Superior temporal gyrus (tissue), 1 donor: ENCODE data around the gene NRF1.
"Not testable (repeated sequence)": the region's sequence is repeated elsewhere in the genome, so short reads cannot be mapped to it uniquely, and the experiment has no call there.

Source experiments
- DNase-seq: peaks from one replicate; pipeline ENCODE4 v3.0.0-alpha.2; 2016; ENCODE audit errors: extremely low spot score

Gene NRF1

DNA sequence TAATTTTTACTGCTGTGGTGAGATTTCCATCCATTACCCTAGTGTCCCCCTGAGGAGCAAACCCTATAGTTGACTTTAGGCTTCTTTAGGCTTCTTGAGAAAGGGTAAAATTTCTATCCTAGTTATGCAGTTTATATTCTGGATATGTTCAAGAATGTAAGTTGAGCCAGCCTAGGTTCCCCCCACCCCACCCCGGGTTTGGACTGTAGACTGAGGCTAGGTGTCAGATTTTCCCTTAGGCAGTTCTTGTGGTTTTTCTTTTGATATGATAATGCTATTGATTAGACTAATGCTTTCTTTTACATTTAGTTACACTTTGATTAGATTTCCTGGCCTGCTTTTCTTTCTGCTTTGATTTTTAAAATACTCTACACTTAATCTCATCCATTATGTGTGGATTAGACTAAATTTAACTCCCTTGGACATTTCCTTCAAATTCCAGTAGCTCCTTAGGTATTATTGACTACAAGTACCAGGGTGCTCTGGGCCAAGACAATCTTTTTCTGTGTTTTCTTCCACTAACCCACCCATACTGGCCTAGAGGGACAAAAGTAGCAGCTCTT, 37.7 kb downstream of the NRF1 start:
- no peak for DNase-seq

DNA sequence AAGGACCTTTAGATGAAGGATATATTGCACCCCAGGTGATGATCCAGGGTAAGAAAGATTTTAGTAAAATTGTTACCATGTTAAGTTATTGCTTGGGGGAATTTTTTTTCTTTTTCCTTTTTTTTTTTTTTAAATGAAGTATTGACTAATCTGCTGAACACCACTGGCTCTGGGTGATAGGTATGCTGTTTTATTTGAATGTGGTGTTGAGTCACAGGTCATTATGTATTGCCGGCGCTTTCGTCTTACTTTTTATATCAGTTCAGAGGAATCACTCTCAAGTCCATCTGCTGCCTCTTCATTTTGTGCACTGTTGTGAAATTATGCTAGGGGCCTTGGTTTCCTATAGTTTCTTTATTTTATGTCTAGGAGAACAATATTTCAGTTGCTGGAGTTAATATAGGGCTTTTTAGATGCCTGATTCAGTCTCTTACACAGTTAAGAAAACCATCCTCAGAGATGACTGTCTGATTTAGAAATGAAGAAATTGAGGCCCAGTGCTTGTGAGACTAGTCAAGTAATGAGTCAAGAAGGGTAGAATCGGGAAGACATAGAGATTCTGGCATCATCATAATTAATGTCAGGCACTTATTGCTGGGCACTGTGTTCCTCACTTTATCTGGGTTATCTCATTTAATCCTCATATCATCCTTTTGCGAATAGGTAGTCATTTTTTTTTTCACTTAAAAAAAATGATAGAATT, 38.7 kb downstream of the NRF1 start:
- no peak for DNase-seq

- DNase-seq = no peak
Measured at GRCh38 chr7:129652914-129653313, 41.4 kb downstream of the NRF1 start.

- no peak for DNase-seq
Measured at GRCh38 chr7:129655811-129656210, 44.3 kb downstream of the NRF1 start.

GRCh38 chr7:129657363-129657762, 45.8 kb downstream of the NRF1 start:
- DNase-seq = no peak

DNA sequence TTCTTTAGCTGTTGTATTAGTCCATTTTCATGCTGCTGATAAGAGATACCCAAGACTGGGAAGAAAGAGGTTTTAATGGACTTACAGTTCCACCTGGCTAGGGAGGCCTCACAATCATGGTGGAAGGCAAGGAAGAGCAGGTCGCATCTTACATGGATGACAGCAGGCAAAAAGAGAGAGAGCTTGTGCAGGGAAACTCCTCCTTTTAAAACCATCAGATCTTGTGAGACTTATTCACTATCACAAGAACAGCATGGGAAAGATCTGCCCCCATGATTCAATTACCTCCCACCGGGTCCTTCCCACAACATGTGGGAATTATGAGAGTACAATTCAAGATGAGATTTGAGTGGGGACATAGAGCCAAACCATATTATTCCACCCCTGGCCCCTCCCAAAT, 48.4 kb downstream of the NRF1 start:
- not testable (repeated sequence) for DNase-seq

GRCh38 chr7:129661645-129662182, 50.2 kb downstream of the NRF1 start:
- no peak for DNase-seq

DNA sequence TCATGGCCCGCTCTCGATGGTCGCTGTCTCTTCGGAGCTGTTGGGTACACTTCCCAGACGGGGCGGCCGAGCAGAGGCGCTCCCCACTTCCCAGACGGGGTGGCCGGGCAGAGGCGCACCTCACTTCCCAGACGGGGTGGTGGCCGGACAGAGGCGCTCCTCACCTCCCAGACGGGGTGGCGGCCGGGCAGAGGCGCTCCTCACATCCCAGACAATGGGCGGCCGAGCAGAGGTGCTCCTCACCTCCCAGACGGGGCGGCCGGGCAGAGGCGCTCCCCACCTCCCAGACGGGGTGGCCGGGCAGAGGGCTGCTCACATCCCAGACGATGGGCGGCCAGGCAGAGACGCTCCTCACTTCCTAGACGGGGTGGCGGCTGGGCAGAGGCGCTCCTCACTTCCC, 51.7 kb downstream of the NRF1 start:
- not testable (repeated sequence) for DNase-seq

DNA sequence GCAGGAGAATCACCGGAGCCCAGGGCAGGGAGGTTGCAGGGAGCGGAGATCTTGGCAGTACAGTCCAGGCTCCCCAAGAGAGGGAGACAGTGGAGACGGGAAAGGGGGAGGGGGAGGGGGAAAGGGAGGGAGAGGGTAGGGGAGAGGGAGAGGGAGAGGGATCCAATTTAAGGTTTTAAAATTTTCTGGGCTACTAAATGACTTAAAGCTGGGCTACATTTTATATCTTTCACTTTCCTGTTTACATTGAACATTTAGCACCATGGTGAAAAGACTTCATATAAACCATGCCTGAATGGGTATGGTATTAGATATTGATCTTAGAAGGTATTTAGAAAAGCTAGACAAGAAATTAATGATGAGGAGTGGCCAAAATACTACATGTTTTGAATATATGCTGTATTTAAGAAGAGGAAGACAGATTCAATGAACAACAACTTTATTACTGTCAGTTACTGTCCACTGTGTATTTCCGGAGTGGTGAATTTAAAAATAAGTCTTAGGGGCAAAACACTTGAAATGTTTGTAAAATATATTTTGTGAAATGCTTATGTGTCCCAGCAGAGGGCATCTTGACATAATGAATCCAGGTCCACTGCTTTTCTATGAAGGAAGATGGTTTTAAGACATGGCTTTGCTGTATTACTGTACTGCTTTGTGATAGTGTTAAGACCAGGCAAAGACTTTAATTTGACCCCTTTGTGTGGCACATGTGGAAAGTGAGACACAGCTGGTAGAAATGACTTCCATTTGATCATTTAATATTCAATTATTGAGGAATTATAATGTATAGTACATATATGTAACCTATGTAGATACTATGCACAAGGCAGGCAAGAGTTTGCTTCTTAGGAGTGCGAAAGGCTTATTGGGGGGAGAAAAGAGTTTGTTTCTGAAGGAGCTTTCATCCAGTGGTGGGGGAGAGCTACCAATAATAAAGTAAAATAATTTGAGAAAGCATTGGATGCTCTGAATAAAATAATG, 52.8 kb downstream of the NRF1 start:
- peak; percentile 75 for DNase-seq

DNA sequence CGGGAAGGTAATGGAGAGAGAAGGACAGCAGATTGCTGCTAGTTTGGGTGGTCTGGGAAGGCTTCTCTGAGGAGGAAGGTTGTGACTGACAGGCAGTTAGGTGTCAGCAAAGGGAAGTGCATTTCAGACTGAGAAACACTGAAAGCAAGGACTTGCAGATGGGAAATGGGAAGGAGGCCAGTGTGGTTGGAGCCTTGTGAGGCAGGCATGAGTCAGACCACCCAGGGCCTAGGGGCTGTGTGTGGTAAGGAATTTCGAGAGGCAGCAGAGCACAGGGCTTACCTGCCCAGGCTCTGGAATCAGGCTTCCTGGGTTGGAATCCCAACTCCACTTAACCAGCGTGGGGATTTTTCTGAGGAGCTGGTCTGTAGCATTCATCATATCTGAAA, 53.5 kb downstream of the NRF1 start:
- DNase-seq = no peak

- no peak for DNase-seq
Measured at GRCh38 chr7:129667116-129667515, 55.6 kb downstream of the NRF1 start.

GRCh38 chr7:129667551-129667950, 56.0 kb downstream of the NRF1 start:
- no peak for DNase-seq

DNA sequence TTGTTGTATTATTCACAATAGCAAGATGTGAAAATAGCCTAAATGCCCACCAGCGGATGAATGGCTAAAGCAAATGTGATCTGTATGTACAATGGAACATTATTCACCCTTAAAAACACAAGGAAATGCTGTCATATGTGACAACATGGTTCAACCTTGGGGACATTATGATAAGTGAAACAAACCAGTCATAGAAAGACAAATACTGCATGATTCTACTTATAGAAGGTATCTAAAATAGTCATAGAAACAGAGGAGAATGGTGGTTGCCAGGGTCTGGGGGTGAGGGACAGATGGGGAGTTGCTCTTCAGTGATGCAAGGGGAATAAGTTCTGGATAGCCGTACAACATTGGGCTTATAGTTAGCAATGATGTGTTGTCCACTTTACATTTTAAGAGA, 58.4 kb downstream of the NRF1 start:
- no peak for DNase-seq

DNA sequence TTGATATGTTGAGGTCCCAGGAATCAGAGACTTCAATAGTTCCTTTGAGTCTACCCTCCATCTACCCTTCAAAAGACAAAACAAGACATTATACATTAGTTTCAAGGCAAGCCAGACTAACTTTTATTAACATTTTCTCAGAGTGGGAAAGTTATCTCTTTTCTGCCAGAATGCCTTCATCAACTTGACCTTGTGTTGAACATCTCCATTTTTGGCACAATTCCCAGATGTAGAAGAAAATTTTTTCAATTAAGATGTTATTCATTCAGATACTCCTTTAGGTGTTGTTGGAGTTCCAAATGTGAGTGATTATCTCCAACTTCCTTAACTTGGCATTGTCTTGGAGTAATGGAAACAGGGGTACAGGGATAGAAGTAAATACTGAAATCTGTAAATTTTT, 59.1 kb downstream of the NRF1 start:
- DNase-seq = no peak

DNA sequence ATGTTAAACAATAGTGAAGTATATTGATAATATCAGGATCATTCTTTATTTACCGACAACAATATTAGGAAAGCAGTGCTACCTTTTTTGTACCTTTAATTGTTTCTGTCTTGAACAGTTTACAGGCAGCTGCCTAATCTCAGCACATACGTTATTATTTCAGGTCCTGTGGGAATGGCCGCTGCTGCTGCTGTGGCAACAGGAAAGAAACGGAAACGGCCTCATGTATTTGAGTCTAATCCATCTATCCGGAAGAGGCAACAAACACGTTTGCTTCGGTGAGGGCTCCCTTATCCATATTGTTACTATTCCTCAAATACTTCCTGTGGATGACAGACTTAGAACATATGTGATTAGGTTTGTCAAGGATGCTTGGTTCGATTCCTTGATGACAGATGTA, 59.7 kb downstream of the NRF1 start:
- no peak for DNase-seq

DNA sequence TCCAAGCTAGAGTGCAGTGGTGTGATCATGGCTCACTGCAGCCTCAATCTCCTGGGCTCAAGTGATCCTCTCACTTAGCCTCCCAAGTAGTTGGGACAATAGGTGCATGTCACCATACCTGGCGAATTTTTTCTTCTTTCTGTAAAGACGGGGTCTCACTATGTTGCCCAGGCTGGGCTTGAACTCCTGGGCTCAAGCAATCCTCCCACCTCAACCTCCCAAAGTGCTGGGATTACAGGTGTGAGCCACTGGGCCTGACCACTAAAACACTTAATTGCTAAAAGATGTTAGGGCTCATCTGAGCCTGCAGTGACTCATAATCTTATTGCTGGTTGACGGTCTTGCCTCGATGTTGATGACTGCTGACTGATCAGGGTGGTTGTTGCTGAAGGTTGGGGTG, 63.0 kb downstream of the NRF1 start:
- DNase-seq = not testable (repeated sequence)

- DNase-seq = no peak
Measured at GRCh38 chr7:129675521-129675920, 64.0 kb downstream of the NRF1 start.

- DNase-seq = no peak
Measured at GRCh38 chr7:129676017-129676897, 64.7 kb downstream of the NRF1 start.

DNA sequence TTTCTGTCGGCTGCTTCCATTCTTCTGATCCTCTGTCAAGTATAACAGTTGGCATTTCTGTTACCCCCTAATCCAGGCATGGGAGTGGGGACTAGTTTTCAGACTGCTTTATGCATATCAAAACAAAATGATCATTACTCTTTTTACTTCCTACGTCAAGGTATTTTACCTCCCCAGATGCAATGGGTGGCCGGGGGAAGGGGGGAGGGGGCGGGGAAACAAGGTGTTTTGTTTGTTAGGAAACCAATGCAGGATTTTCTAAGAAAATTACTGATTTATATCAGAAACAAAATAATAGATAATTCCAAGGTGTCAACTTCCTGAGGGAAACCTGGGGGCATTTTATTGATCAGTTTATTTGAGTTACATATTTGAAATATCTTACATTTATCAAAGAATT, 66.3 kb downstream of the NRF1 start:
- no peak for DNase-seq

- DNase-seq = no peak
Measured at GRCh38 chr7:129678606-129679005, 67.1 kb downstream of the NRF1 start.

GRCh38 chr7:129680400-129680799, 68.9 kb downstream of the NRF1 start:
- no peak for DNase-seq
